Measurements from ENCODE around the gene CTBP2.

Gene CTBP2

GRCh38 chr10:124942317-124943169 is 217.8 kb downstream of the CTBP2 start:
- H3K4me3 ChIP-seq (ENCODE audit: low read length): no peak overlapping the region
- H3K27me3 ChIP-seq (ENCODE audit: control insufficient read depth, insufficient read depth, low read length): no peaks in the 10 kb centered on the region
- no peaks in the 10 kb centered on the region for H3K4me1 ChIP-seq (ENCODE audit: control insufficient read depth, insufficient read depth, low read length)
- H3K9me3 ChIP-seq (ENCODE audit: control insufficient read depth, low read length): no peaks in the 10 kb centered on the region
- H3K9ac ChIP-seq (ENCODE audit: low read length): no peak overlapping the region
- no peaks in the 10 kb centered on the region for H3K36me3 ChIP-seq (ENCODE audit: control insufficient read depth, insufficient read depth, low read length)

- Histone ChIP-seq H3K27me3 (ENCODE audit: control insufficient read depth, insufficient read depth, low read length) (no peaks in the 10 kb centered on the region), H3K9ac (ENCODE audit: low read length) (no peak within 1 kb of the TSS), H3K4me3 (ENCODE audit: low read length) (no peak within 1 kb of the TSS), H3K4me1 (ENCODE audit: control insufficient read depth, insufficient read depth, low read length) (no peaks in the 10 kb centered on the region), H3K9me3 (ENCODE audit: control insufficient read depth, low read length) (no peaks in the 10 kb centered on the region), H3K36me3 (ENCODE audit: control insufficient read depth, insufficient read depth, low read length) (no peaks in the 10 kb centered on the region)
Measured at GRCh38 chr10:124941823-124942222, 218.5 kb downstream of the CTBP2 start, which contains the start of gene ZRANB1. Gene ZRANB1 (plus strand): TSS chr10:124942123. CDS start chr10:124942494, 371 bp downstream.

- H3K4me3 ChIP-seq (ENCODE audit: low read length): no peak overlapping the region
- no peaks in the 10 kb centered on the region for H3K9me3 ChIP-seq (ENCODE audit: control insufficient read depth, low read length)
- H3K9ac ChIP-seq (ENCODE audit: low read length): no peak overlapping the region
- H3K4me1 ChIP-seq (ENCODE audit: control insufficient read depth, insufficient read depth, low read length): no peaks in the 10 kb centered on the region
- H3K36me3 ChIP-seq (ENCODE audit: control insufficient read depth, insufficient read depth, low read length): no peaks in the 10 kb centered on the region
- no peaks in the 10 kb centered on the region for H3K27me3 ChIP-seq (ENCODE audit: control insufficient read depth, insufficient read depth, low read length)
Measured at GRCh38 chr10:124939290-124939689, 221.1 kb downstream of the CTBP2 start.

- Histone ChIP-seq H3K9ac (ENCODE audit: low read length) (no peak overlapping the region), H3K27me3 (ENCODE audit: control insufficient read depth, insufficient read depth, low read length) (no peaks in the 10 kb centered on the region), H3K4me1 (ENCODE audit: control insufficient read depth, insufficient read depth, low read length) (no peaks in the 10 kb centered on the region), H3K9me3 (ENCODE audit: control insufficient read depth, low read length) (no peaks in the 10 kb centered on the region), H3K36me3 (ENCODE audit: control insufficient read depth, insufficient read depth, low read length) (no peaks in the 10 kb centered on the region), H3K4me3 (ENCODE audit: low read length) (no peak overlapping the region)
Measured at GRCh38 chr10:124936813-124937212, 223.6 kb downstream of the CTBP2 start.

- H3K9ac ChIP-seq (ENCODE audit: low read length): no peak overlapping the region
- no peaks in the 10 kb centered on the region for H3K4me1 ChIP-seq (ENCODE audit: control insufficient read depth, insufficient read depth, low read length)
- no peaks in the 10 kb centered on the region for H3K27me3 ChIP-seq (ENCODE audit: control insufficient read depth, insufficient read depth, low read length)
- H3K36me3 ChIP-seq (ENCODE audit: control insufficient read depth, insufficient read depth, low read length): no peaks in the 10 kb centered on the region
- H3K4me3 ChIP-seq (ENCODE audit: low read length): no peak overlapping the region
- no peaks in the 10 kb centered on the region for H3K9me3 ChIP-seq (ENCODE audit: control insufficient read depth, low read length)
Measured at GRCh38 chr10:124935946-124936345, 224.4 kb downstream of the CTBP2 start.

Measured in mucosa of stomach (tissue), 1 donor.